ENCODE measurements around the gene KIF20A.
"Not testable (repeated sequence)": the region's sequence is repeated elsewhere in the genome, so short reads cannot be mapped to it uniquely, and the experiment has no call there.

The KIF20A gene

DNA sequence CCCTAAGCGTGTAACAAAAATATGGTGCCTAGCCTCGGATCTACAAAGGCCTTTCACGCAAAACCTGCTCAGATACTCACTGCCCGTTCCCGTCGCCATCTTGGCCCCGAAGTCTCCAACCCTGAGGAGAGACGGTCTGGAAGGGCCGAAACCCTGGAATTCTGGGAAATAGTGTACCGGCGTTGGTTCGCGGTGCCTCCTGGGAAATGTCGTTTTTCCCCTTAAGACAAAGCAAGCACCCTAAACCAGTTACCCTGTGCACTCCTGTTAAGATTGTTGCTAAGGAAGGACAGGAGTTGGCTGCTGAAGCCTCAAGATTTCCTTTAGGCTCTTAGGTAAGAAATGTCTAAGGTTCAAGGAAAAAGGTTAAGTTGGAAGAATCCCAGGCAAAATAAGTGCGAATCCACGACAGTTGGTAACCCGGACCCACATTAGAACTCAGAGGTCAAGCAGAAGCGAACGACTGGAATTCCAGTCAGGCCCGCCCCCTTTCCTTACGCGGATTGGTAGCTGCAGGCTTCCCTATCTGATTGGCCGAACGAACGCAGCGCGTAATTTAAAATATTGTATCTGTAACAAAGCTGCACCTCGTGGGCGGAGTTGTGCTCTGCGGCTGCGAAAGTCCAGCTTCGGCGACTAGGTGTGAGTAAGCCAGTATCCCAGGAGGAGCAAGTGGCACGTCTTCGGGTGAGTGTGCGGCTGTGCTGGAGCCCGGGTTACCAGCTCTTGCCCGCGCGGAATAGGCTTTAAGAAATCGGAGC lies at the start of gene KIF20A, which contains the start of gene BRD8:
TSS of gene KIF20A (plus strand) at position 597 of the 761 bp plus-strand sequence. CDS start 569 bp downstream, outside the sequence.
TSS of gene BRD8 (minus strand) at position 115 of the 761 bp plus-strand sequence. CDS start at position 99, 16 bp downstream.
- no peaks in the 10 kb centered on the region for H3K27me3 ChIP-seq (ENCODE audit: insufficient read depth, low read length)
- H3K4me3 ChIP-seq (ENCODE audit: low read length), result peak within 1 kb of the TSS; percentile 100
- H3K27ac ChIP-seq (ENCODE audit: low read length), result peak within 1 kb of the TSS; percentile 89
- peak within 1 kb of the TSS; percentile 99 for H3K9ac ChIP-seq (ENCODE audit: low read depth, low read length)
- no peaks in the 10 kb centered on the region for H3K9me3 ChIP-seq (ENCODE audit: insufficient read depth, low read depth, low read length)
- H3K4me1 ChIP-seq (ENCODE audit: insufficient read depth, low read length), result no peaks in the 10 kb centered on the region
- H3K36me3 ChIP-seq (ENCODE audit: insufficient read depth, low read depth, low read length), result peaks cover 58% of the 10 kb centered on the region

DNA sequence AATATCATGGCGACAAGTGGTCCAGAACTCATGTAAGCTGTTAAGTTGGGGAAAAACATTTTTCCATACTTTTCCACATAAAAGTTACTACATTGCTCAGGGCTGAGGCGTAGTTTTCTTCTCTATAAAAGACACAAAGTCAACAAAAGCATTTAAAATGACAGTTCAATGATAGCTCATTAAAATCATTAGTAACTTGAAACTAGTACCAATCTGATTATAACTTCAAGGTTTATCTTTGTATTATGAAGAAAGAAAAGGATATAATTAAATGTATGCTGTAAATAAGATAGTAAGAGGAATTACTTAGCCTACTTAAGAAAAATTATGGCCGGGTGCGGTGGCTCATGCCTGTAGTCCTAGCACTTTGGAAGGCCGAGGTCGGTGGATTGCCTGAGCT lies 49.6 kb upstream of the KIF20A start:
- no peaks in the 10 kb centered on the region for H3K36me3 ChIP-seq (ENCODE audit: insufficient read depth, low read depth, low read length)
- H3K9me3 ChIP-seq (ENCODE audit: insufficient read depth, low read depth, low read length), result no peaks in the 10 kb centered on the region

DNA sequence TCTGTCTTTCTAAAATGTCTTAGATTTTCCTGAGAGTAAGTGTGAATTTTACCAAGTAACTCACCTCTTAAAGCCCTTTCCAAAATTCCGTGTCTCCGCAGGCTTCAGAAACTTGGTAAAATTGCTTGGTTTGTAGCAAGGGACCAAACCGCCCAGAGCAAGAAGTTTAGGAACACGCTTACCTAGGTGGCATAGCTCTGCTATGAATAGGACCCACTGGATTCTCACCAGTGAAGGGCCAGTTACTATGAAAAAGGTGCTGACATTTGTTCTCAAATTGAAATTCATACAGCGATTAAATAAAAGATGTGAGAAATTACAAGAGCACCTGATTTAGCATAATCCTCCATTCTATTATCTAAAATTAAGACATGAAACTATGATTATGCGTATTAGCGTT lies 46.4 kb upstream of the KIF20A start:
- Histone ChIP-seq H3K27me3 (ENCODE audit: insufficient read depth, low read length) (no peaks in the 10 kb centered on the region), H3K4me1 (ENCODE audit: insufficient read depth, low read length) (peaks cover 4% of the 10 kb centered on the region; the same call in 1 of the 2 replicates), H3K36me3 (ENCODE audit: insufficient read depth, low read depth, low read length) (no peaks in the 10 kb centered on the region), H3K27ac (ENCODE audit: low read length) (no peak overlapping the region), H3K4me3 (ENCODE audit: low read length) (peak overlapping the region; percentile 65; the same call in 1 of the 2 replicates), H3K9ac (ENCODE audit: low read depth, low read length) (peak overlapping the region; percentile 58; the same call in 1 of the 2 replicates), H3K9me3 (ENCODE audit: insufficient read depth, low read depth, low read length) (no peaks in the 10 kb centered on the region)

More for the DNA sequence above, 49.6 kb upstream of the KIF20A start:
- Histone ChIP-seq H3K4me3 (ENCODE audit: low read length) (no peak overlapping the region), H3K4me1 (ENCODE audit: insufficient read depth, low read length) (peaks cover 4% of the 10 kb centered on the region; the same call in 1 of the 2 replicates), H3K27me3 (ENCODE audit: insufficient read depth, low read length) (no peaks in the 10 kb centered on the region), H3K27ac (ENCODE audit: low read length) (no peak overlapping the region), H3K9ac (ENCODE audit: low read depth, low read length) (no peak overlapping the region)

DNA sequence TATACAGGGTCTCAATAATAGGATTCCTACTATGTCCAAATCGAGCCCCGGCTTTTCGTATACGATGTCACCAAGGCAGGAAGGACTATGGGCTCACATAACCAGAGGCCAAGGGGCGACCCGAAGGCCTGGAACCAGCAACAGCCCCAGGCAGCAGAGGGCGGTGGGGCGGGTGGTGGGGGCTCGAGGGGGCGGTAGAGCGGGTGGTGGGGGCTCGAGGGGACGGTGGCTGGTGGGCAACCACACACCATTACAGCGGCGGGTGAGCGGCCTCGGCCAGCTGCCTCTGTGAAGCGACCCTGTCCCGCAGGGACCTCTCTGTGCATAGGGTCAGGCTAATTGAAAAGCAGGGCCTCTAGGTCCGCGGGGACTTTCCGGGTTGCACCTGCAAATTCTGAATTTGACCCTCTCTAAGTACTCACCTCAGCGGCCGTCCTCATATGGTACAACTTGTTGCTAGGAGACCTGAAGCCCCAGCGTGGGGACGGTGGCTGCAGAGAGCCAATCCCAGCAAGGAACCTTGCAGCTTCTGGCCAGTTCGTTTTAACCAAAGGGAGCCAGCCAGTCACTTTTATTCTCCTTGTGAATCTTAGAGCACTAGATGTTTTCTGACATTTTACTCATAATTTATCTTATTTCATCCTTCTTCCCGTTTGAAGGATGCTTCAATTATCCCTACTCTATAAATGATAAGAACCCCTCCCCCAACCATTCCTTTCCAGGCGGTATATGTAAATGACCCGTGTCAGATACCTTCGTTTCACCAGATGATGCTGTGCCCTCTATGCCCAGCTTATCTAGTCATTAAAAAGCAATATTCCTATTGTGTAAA lies 39.7 kb upstream of the KIF20A start, which contains the start of gene NME5:
TSS of gene NME5 (minus strand) at position 480 of the 832 bp plus-strand sequence. CDS start 648 bp downstream, outside the sequence.
- no peaks in the 10 kb centered on the region for H3K4me1 ChIP-seq (ENCODE audit: insufficient read depth, low read length)
- no peaks in the 10 kb centered on the region for H3K27me3 ChIP-seq (ENCODE audit: insufficient read depth, low read length)
- H3K4me3 ChIP-seq (ENCODE audit: low read length), result peak within 1 kb of the TSS; percentile 77
- no peaks in the 10 kb centered on the region for H3K9me3 ChIP-seq (ENCODE audit: insufficient read depth, low read depth, low read length)
- H3K9ac ChIP-seq (ENCODE audit: low read depth, low read length), result peak within 1 kb of the TSS; percentile 12; the same call in 1 of the 2 replicates
- no peaks in the 10 kb centered on the region for H3K36me3 ChIP-seq (ENCODE audit: insufficient read depth, low read depth, low read length)
- H3K27ac ChIP-seq (ENCODE audit: low read length), result no peak within 1 kb of the TSS

DNA sequence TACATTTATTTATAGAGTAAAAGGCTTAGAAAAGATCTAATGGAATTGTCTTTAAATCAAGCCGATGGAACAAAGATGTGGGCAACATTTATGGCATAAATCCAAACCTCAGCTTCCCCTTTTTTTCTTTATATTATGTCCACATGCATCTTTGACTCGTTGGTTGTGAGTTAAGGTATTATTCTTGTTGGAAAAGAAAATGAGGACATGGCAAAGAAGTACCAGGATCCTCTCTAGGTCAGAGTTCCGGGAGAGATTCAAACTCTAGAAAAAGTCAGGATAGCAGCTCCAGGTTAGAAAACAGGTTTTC lies 39.2 kb upstream of the KIF20A start:
- peak overlapping the region; percentile 77 for H3K4me3 ChIP-seq (ENCODE audit: low read length)
- no peaks in the 10 kb centered on the region for H3K27me3 ChIP-seq (ENCODE audit: insufficient read depth, low read length)
- H3K36me3 ChIP-seq (ENCODE audit: insufficient read depth, low read depth, low read length), result no peaks in the 10 kb centered on the region
- H3K9me3 ChIP-seq (ENCODE audit: insufficient read depth, low read depth, low read length), result no peaks in the 10 kb centered on the region
- H3K4me1 ChIP-seq (ENCODE audit: insufficient read depth, low read length), result no peaks in the 10 kb centered on the region
- H3K9ac ChIP-seq (ENCODE audit: low read depth, low read length), result peak overlapping the region; percentile 5; the same call in 1 of the 2 replicates
- no peak overlapping the region for H3K27ac ChIP-seq (ENCODE audit: low read length)

DNA sequence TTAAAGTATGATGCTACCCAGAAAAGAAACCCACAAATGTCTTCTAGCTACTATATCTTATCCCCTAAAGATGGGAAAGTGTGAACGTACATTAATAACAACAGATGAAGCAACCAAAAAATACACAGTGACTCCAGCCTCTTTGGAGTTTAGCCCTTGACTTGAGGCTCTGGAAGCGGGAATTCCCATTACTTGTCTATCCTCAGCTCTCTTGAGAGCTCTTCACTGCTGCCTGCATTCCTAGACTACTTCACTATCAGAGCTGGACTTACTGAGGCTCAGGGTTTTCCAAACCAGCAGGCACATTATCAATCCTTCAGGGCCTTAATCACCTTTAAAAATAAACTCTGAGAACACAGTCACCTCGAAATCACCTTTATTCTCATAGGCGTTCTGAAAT lies 38.6 kb upstream of the KIF20A start:
- Histone ChIP-seq H3K4me3 (ENCODE audit: low read length) (no peak overlapping the region), H3K9me3 (ENCODE audit: insufficient read depth, low read depth, low read length) (no peaks in the 10 kb centered on the region), H3K27ac (ENCODE audit: low read length) (no peak overlapping the region), H3K9ac (ENCODE audit: low read depth, low read length) (no peak overlapping the region), H3K36me3 (ENCODE audit: insufficient read depth, low read depth, low read length) (no peaks in the 10 kb centered on the region), H3K27me3 (ENCODE audit: insufficient read depth, low read length) (no peaks in the 10 kb centered on the region), H3K4me1 (ENCODE audit: insufficient read depth, low read length) (no peaks in the 10 kb centered on the region)

DNA sequence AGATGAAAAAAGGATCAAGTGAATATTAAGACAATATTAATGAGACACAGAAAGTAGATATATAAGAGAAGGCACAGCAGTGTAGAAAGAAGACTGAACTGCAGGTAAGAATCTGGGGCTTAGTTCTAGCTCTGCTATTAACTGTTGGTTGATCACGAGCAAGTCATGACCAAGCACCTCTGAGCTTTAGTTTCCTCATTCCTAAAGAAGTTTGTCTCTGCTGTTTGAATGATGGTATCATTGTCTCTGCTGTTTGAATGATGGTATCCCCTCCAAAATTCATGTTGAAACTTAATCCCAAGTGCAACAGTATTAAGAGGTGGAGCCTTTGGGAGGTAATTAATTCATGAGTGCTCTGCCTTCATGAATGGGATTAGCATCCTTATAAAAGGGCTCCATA lies 37.2 kb upstream of the KIF20A start:
- no peaks in the 10 kb centered on the region for H3K9me3 ChIP-seq (ENCODE audit: insufficient read depth, low read depth, low read length)
- no peaks in the 10 kb centered on the region for H3K27me3 ChIP-seq (ENCODE audit: insufficient read depth, low read length)
- no peak overlapping the region for H3K9ac ChIP-seq (ENCODE audit: low read depth, low read length)
- H3K4me3 ChIP-seq (ENCODE audit: low read length), result no peak overlapping the region
- no peaks in the 10 kb centered on the region for H3K4me1 ChIP-seq (ENCODE audit: insufficient read depth, low read length)
- H3K27ac ChIP-seq (ENCODE audit: low read length), result no peak overlapping the region
- no peaks in the 10 kb centered on the region for H3K36me3 ChIP-seq (ENCODE audit: insufficient read depth, low read depth, low read length)

DNA sequence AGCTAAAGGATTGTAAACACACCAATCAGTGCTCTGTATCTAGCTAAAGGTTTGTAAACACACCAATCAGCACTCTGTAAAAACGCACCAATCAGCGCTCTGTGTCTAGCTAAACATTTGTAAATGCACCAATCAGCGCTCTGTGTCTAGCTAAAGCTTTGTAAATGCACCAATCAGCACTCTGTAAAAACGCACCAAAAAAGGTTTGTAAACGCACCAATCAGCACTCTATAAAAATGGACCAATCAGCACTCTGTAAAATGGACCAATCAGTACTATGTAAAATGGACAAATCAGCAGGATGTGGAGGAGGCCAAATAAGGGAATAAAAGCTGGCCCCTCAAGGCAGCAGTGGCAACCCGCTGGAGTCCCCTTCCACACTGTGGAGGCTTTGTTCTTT lies 35.3 kb upstream of the KIF20A start:
- not testable (repeated sequence) for H3K27ac ChIP-seq (ENCODE audit: low read length); H3K27me3 ChIP-seq (ENCODE audit: insufficient read depth, low read length); H3K36me3 ChIP-seq (ENCODE audit: insufficient read depth, low read depth, low read length); H3K4me3 ChIP-seq (ENCODE audit: low read length); H3K9ac ChIP-seq (ENCODE audit: low read depth, low read length); H3K9me3 ChIP-seq (ENCODE audit: insufficient read depth, low read depth, low read length); H3K4me1 ChIP-seq (ENCODE audit: insufficient read depth, low read length)

DNA sequence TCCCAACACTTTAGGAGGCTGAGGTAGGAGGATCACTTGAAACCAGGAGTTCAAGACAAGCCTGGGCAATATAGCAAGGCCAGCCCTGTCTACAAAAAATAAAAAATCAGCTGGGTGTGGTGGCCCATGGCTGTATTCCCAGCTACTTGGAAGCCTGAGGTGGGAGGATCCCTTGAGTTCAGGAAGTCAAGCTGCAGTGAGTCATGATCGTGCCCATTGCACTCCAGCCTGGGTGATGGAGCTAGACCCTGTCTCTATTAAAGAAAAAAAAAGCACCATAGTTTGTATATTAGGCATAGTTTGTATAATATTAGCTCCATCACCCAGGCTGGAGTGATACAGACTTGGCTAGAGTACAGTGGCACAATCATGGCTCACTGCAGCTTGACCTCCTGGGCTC lies 30.1 kb upstream of the KIF20A start:
- no peaks in the 10 kb centered on the region for H3K36me3 ChIP-seq (ENCODE audit: insufficient read depth, low read depth, low read length)
- H3K4me1 ChIP-seq (ENCODE audit: insufficient read depth, low read length), result no peaks in the 10 kb centered on the region
- H3K9ac ChIP-seq (ENCODE audit: low read depth, low read length), result no peak overlapping the region
- H3K4me3 ChIP-seq (ENCODE audit: low read length), result no peak overlapping the region
- H3K27ac ChIP-seq (ENCODE audit: low read length), result no peak overlapping the region
- H3K9me3 ChIP-seq (ENCODE audit: insufficient read depth, low read depth, low read length), result no peaks in the 10 kb centered on the region
- no peaks in the 10 kb centered on the region for H3K27me3 ChIP-seq (ENCODE audit: insufficient read depth, low read length)

DNA sequence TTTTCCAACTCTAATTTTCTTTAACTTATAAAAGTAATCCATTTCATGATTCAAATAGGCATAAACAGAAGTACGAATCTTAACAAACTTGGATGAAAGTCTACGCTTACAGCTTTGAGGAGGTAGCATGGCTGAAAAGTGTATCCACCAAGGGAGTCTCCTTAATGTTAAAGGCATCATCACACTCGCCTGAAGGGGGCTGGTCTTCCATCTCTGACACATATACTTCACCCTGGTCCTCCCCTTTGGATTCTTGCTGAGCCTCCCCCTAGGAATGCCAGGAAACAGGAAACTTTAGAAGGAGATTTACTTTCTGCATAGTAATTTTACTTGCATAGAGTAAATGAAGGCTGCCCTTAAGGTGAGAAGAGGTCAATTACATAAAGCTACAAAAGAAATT lies 29.4 kb upstream of the KIF20A start:
- Histone ChIP-seq H3K27ac (ENCODE audit: low read length) (no peak overlapping the region), H3K9ac (ENCODE audit: low read depth, low read length) (no peak overlapping the region), H3K27me3 (ENCODE audit: insufficient read depth, low read length) (no peaks in the 10 kb centered on the region), H3K4me1 (ENCODE audit: insufficient read depth, low read length) (no peaks in the 10 kb centered on the region), H3K4me3 (ENCODE audit: low read length) (no peak overlapping the region), H3K9me3 (ENCODE audit: insufficient read depth, low read depth, low read length) (no peaks in the 10 kb centered on the region), H3K36me3 (ENCODE audit: insufficient read depth, low read depth, low read length) (no peaks in the 10 kb centered on the region)

DNA sequence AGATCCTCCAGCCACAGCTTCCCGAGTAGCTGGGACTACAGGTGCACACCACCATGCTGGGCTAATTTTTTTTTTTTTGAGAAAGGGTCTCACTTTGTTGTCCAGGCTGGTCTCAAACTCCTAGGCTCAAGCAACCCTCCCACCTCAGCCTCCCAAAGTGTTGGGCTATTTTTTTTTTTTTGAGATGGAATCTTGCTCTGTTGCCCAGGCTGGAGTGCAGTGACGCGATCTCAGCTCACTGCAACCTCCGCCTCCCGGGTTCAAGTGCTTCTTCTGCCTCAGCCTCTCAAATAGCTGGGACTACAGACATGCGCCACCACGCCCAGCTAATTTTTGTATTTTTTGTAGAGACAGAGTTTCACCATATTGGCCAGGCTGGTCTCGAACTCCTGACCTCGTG lies 22.9 kb upstream of the KIF20A start:
- not testable (repeated sequence) for H3K9me3 ChIP-seq (ENCODE audit: insufficient read depth, low read depth, low read length); H3K27me3 ChIP-seq (ENCODE audit: insufficient read depth, low read length); H3K9ac ChIP-seq (ENCODE audit: low read depth, low read length); H3K4me3 ChIP-seq (ENCODE audit: low read length); H3K4me1 ChIP-seq (ENCODE audit: insufficient read depth, low read length); H3K27ac ChIP-seq (ENCODE audit: low read length)
- peaks cover 47% of the 10 kb centered on the region for H3K36me3 ChIP-seq (ENCODE audit: insufficient read depth, low read depth, low read length)

Data from iPS-20b (cell line).